Effector memory CD4-positive, alpha-beta T cell (primary cell): ENCODE data around the gene NUP98.

Experiments used
- DNase-seq, 3 donors: peaks; one replicate each; pipeline ENCODE4 v3.0.0-alpha.2; 2020
- H3K27ac ChIP-seq: 2 replicates; pipeline ENCODE4 v1.7.0; 2013; ENCODE audit warnings: mild to moderate bottlenecking, low read length, moderate library complexity; ENCODE audit not compliant: insufficient read depth, poor library complexity, severe bottlenecking
- H3K27me3 ChIP-seq: replicated peaks from 2 replicates; pipeline ENCODE4 v1.7.0; 2013; ENCODE audit warnings: mild to moderate bottlenecking, low read length; ENCODE audit not compliant: insufficient read depth, control insufficient read depth, poor library complexity, severe bottlenecking
- H3K36me3 ChIP-seq: 2 replicates; pipeline ENCODE4 v1.7.0; 2013; ENCODE audit warnings: mild to moderate bottlenecking, low read length, moderate library complexity; ENCODE audit not compliant: control insufficient read depth, insufficient read depth
- H3K4me1 ChIP-seq: 2 replicates; pipeline ENCODE4 v1.7.0; 2013; ENCODE audit warnings: low read length, mild to moderate bottlenecking; ENCODE audit not compliant: control insufficient read depth, insufficient read depth, poor library complexity, severe bottlenecking
- H3K4me3 ChIP-seq: 2 replicates; pipeline ENCODE4 v1.7.0; 2013; ENCODE audit warnings: low read length, low read depth, mild to moderate bottlenecking; ENCODE audit not compliant: insufficient read depth, poor library complexity, severe bottlenecking
- H3K9me3 ChIP-seq: 2 replicates; pipeline ENCODE4 v1.7.0; 2013; ENCODE audit warnings: mild to moderate bottlenecking, low read length, moderate library complexity; ENCODE audit not compliant: control insufficient read depth

NUP98 gene

DNA sequence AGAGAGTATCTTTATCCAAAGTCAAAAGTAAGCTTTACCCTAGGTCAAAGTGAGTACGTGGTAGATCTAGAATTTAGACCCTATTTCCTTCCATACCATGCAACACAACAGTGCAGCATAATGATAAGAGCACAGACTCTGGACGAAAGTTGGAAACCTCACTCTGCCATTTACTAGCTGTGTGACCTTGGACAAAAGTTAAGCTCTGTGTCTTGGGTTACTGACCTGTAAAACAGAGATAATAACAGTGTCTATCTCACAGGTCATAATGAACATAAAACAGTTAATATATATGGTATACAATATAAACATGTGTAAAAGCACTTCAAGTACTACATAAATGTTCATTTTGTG, 112.6 kb downstream of the NUP98 start:
- Histone ChIP-seq H3K9me3 (no peaks in the 10 kb centered on the region), H3K36me3 (peaks cover 79% of the 10 kb centered on the region), H3K4me1 (no peaks in the 10 kb centered on the region), H3K27me3 (no peaks in the 10 kb centered on the region), H3K27ac (no peak overlapping the region), H3K4me3 (no peak overlapping the region)
- no peak for DNase-seq

DNA sequence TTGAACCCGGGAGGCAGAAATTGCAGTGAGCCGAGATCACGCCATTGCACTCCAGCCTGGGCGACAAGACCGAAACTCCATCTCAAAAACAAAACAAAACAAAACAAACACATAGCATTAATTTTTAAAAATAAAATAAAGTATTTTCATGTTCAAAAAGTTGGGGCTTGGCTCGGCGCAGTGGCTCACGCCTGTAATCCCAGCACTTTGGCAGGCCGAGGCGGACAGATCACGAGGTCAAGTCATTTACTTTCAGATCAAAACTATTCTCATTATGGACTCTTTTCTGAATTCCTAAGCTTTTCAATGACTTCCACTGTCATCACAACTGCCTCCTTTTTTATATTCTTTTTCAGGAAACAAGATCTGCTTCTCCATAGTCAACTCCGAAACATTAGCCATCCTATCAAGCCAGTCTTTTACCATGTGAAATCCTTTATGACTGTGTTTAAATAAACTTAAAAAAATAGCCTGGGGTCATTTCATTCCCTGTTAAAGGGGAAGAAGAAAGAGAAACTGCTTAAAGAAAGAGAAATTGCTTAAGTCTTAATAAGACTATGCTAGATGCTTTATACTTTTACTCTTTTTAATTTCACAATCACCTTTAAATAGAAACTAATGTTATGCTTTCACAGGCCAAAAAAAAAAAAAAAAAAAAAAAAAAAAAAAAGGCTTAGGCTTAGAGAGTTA, 113.1 kb downstream of the NUP98 start:
- no peak for DNase-seq
- peaks cover 79% of the 10 kb centered on the region for H3K36me3 ChIP-seq
- no peak overlapping the region for H3K27ac ChIP-seq
- H3K9me3 ChIP-seq: no peaks in the 10 kb centered on the region
- no peaks in the 10 kb centered on the region for H3K27me3 ChIP-seq
- no peak overlapping the region for H3K4me3 ChIP-seq
- no peaks in the 10 kb centered on the region for H3K4me1 ChIP-seq

DNA sequence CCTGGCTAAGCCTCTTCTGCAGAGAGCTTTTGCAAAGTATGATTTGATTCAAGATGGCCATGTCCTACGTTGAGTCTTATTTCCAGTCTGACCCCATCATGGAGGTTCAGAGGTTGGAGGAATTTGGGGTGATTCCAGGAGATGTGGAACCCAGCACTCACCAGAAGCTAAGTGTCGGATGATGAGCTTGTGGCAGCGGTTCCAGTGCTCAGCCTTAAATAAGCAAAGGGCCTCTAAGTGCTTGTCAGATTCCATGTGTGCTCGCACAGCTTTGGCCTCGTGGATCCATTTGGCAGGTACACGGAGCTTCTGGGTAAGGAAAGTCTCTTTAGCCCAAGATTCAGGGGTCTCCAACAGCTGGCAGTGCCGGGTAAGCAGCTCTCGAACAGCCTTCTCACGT, 114.3 kb downstream of the NUP98 start:
- DNase-seq: no peak
- no peaks in the 10 kb centered on the region for H3K4me1 ChIP-seq
- peaks cover 91% of the 10 kb centered on the region for H3K36me3 ChIP-seq
- H3K27ac ChIP-seq: no peak overlapping the region
- H3K27me3 ChIP-seq: no peaks in the 10 kb centered on the region
- H3K4me3 ChIP-seq: no peak overlapping the region
- no peaks in the 10 kb centered on the region for H3K9me3 ChIP-seq

DNA sequence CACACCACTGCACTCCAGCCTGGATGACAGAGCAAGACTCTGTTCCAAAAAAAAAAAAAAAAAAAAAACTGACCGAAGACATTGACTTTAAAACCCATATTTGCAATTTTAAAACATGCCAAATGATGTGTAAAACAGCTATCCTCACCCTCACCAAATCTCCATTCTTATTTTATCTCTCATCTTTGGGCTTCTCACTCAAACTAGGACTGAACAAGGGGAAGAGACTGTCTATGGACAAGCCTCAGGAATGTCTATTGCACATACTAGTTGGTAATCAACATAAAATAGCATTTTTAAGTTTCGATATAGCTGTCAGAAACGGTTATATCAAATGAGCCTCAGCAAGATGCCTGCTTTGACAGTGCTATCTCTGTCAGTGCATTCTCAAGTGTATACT, 118.3 kb downstream of the NUP98 start:
- no peak for DNase-seq
- no peaks in the 10 kb centered on the region for H3K27me3 ChIP-seq
- H3K36me3 ChIP-seq: peaks cover 88% of the 10 kb centered on the region
- H3K27ac ChIP-seq: no peak overlapping the region
- H3K4me3 ChIP-seq: no peak overlapping the region
- H3K4me1 ChIP-seq: no peaks in the 10 kb centered on the region
- no peaks in the 10 kb centered on the region for H3K9me3 ChIP-seq

DNA sequence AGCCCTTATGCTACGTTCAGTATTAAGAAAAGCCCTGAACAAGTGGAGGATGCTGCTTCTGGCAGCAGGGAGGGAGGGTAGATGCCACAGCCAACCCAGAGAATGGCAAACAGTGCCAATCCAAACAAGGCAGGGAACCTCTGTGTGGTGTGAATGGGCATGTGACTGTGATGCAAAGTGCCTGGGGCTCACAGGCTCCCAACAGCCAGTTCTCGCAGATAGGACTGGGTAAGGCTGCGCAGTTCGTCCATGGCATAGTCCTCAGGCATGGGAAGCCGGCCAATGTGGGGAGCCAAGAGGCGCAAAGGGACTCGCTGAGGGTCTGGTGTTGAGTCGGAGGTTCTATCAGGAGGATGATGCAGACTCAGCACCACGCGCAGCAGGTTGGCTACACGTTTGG, 121.4 kb downstream of the NUP98 start:
- no peaks in the 10 kb centered on the region for H3K9me3 ChIP-seq
- no peak overlapping the region for H3K27ac ChIP-seq
- H3K4me3 ChIP-seq: no peak overlapping the region
- no peak for DNase-seq
- H3K27me3 ChIP-seq: no peaks in the 10 kb centered on the region
- H3K4me1 ChIP-seq: no peaks in the 10 kb centered on the region
- H3K36me3 ChIP-seq: peaks cover 87% of the 10 kb centered on the region

DNA sequence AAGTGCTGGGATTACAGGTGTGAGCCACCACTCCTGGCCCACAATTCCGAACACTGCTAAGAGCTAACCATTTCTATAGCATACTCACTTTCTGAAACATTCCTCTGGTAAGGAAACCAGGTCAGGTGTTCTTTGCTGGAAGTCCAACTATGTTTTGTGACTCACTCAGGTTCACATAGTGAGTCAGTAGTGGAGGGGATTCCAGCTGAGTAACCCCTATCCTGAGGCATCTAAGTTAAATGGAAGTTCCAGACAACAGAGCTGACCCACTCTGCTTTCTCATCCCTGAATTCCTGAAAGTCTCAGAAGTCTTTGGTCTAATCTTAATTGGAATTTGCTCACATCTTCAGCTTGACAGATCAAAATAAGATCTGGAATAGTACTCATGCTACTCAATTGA, 123.2 kb downstream of the NUP98 start:
- DNase-seq: no peak
- H3K9me3 ChIP-seq: no peaks in the 10 kb centered on the region
- no peaks in the 10 kb centered on the region for H3K4me1 ChIP-seq
- no peak overlapping the region for H3K27ac ChIP-seq
- no peak overlapping the region for H3K4me3 ChIP-seq
- H3K36me3 ChIP-seq: peaks cover 84% of the 10 kb centered on the region
- H3K27me3 ChIP-seq: no peaks in the 10 kb centered on the region

DNA sequence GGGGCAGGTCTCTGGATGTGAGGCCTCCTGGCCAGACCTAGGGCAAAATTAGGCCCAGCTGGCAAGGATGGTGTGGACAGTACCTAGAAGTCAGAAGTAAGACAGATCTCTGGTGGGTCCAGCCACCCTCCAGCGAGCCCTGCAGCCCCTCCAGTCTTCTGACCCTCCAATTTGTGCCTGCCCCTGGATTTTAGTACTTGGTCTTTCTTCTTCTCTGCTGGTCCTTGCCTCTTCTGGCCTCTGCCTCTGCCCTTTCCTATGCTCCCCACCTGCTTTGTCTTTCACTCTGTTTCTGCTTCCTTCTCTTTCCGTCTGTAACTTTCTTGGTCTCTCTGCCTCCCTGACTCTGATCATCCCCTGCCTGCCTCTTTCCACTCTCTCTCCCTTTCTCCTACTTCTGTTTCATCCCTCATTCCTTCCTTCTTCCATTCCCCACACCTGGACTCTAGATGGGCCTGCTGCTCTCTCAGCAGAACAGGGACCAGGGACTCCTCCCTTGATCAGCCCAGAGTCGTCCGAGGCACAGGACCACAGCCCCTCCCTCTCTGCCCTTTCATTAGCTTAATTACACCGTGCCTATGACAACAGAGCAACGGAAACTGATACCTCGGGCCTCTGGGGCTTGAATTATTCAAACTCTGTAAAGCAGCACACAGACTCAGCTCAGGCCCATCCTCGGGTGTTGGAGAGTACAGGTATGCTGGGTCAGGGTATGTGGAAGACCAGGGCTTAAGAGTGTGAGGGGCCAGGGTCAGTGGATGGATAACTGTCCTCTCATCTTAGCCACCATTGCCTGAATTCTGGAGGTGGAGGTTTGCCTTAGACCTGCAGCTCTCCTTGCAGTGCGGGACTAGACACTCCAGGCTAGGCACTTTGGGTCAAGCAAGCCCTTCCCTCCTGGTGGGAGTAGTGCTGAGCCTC, 125.8 kb downstream of the NUP98 start, which contains the start of gene CHRNA10:
CHRNA10 (minus strand) TSS at position 51 of the 921 bp plus-strand sequence. CDS start 72 bp downstream, outside the sequence.
- Histone ChIP-seq H3K4me1 (no peaks in the 10 kb centered on the region), H3K4me3 (no peak within 1 kb of the TSS), H3K9me3 (no peaks in the 10 kb centered on the region), H3K36me3 (peaks cover 71% of the 10 kb centered on the region), H3K27ac (no peak within 1 kb of the TSS), H3K27me3 (no peaks in the 10 kb centered on the region)
- no peak for DNase-seq

DNA sequence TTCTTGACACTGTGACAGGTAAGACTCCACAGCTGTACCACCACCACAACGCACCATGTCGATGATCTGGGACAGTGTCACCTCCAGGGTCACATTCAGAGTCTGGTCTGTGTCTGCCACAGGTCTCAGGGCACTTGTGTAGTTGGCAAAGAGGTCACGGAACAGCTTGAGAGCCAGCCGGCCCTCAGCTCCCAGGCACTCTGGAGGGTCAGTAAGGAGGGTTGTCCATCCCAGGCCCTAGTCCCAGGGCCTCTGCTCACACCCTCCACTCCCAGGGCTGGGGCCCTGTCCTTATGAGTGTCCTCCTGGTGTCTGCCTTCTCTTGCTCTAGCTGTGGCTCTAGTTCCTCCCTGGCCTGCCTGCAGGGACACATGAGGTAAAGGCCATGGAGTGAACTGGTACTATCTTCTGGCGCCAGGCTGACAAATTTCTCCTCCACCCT, 127.6 kb downstream of the NUP98 start:
- no peak for DNase-seq
- Histone ChIP-seq H3K4me1 (no peaks in the 10 kb centered on the region), H3K9me3 (no peaks in the 10 kb centered on the region), H3K27ac (no peak overlapping the region), H3K27me3 (no peaks in the 10 kb centered on the region), H3K36me3 (peaks cover 68% of the 10 kb centered on the region), H3K4me3 (no peak overlapping the region)

DNA sequence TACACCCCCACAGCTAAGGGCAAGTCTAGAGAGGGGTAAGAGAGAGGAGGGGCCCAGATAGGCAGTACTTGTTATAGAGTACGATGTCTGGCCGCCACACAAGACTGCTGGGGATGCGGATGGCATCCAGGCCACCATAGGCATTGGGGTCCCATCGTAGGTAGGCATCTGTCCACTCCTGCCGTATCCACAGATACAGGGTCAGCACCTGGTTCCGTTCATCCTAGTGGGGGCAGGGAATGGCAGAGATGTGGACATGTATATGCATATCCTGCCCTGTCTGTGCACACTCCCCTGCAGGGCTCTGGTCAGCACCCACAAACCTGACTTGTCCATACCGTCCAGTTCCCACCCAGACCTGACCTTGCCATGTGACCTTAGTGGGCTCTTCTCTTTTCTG, 128.2 kb downstream of the NUP98 start:
- H3K4me3 ChIP-seq: no peak overlapping the region
- no peaks in the 10 kb centered on the region for H3K9me3 ChIP-seq
- H3K36me3 ChIP-seq: peaks cover 64% of the 10 kb centered on the region
- no peaks in the 10 kb centered on the region for H3K4me1 ChIP-seq
- no peak overlapping the region for H3K27ac ChIP-seq
- no peaks in the 10 kb centered on the region for H3K27me3 ChIP-seq
- no peak for DNase-seq
